PFSK-1 (cell line): ENCODE measurements around the gene BNC2.

Source experiments
- FOXP2 ChIP-seq: optimal IDR thresholded peaks from 2 replicates; pipeline ENCODE3; 2011; ENCODE audit warnings: borderline replicate concordance, control low read depth, inconsistent platforms; ENCODE audit not compliant: insufficient read depth; ENCODE audit errors: extremely low read length, extremely low read depth
- POLR2AphosphoS5 ChIP-seq: IDR thresholded peaks from 2 replicates; pipeline ENCODE4 v1.6.1; 2012; ENCODE audit warnings: low read depth, mild to moderate bottlenecking, control low read depth, low read length, moderate library complexity
- SIN3A ChIP-seq: IDR thresholded peaks from 2 replicates; pipeline ENCODE4 v1.6.1; 2012; ENCODE audit warnings: mild to moderate bottlenecking, low read length, moderate library complexity, borderline replicate concordance; ENCODE audit not compliant: insufficient read depth
- TAF1 ChIP-seq: IDR thresholded peaks from 2 replicates; pipeline ENCODE4 v1.6.1; 2012; ENCODE audit warnings: low read length, control low read depth, borderline replicate concordance; ENCODE audit not compliant: insufficient read depth
- TF ChIP-seq, protein P1 (sequence below), 2 experiments: IDR thresholded peaks; 2 replicates each; pipeline versions ENCODE4 v1.6.1 to v1.8.0; 2011 to 2012; ENCODE audit warnings: low read depth in 2 of 2, low read length in 2 of 2, control low read depth in 1 of 2, inconsistent platforms in 1 of 2, mild to moderate bottlenecking in 1 of 2, moderate library complexity in 1 of 2; ENCODE audit not compliant: insufficient read depth in 1 of 2

Gene BNC2

DNA sequence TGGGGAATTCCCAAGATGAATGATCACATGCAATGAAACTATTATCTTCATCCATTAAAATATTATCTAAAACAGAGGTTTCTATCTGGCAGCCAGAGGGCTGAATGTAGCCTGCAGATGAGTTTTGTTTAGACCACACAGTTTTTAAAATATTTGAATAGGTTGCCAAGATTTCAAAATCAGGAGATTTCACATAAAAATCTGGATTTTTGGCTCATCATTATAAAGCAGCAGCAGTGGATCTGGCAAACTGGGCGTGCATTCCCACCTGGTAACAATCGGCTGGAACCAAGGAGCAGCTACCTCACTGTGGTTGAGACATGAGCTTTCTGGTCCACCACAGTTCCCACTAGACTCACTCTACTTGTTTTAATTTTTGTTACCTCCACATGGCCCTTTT lies 155.1 kb downstream of the BNC2 start:
- TF ChIP-seq FOXP2 (no peak), TAF1 (no peak), POLR2AphosphoS5 (no peak), SIN3A (no peak)
- TF ChIP-seq, protein P1, sequence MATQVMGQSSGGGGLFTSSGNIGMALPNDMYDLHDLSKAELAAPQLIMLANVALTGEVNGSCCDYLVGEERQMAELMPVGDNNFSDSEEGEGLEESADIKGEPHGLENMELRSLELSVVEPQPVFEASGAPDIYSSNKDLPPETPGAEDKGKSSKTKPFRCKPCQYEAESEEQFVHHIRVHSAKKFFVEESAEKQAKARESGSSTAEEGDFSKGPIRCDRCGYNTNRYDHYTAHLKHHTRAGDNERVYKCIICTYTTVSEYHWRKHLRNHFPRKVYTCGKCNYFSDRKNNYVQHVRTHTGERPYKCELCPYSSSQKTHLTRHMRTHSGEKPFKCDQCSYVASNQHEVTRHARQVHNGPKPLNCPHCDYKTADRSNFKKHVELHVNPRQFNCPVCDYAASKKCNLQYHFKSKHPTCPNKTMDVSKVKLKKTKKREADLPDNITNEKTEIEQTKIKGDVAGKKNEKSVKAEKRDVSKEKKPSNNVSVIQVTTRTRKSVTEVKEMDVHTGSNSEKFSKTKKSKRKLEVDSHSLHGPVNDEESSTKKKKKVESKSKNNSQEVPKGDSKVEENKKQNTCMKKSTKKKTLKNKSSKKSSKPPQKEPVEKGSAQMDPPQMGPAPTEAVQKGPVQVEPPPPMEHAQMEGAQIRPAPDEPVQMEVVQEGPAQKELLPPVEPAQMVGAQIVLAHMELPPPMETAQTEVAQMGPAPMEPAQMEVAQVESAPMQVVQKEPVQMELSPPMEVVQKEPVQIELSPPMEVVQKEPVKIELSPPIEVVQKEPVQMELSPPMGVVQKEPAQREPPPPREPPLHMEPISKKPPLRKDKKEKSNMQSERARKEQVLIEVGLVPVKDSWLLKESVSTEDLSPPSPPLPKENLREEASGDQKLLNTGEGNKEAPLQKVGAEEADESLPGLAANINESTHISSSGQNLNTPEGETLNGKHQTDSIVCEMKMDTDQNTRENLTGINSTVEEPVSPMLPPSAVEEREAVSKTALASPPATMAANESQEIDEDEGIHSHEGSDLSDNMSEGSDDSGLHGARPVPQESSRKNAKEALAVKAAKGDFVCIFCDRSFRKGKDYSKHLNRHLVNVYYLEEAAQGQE (IDR thresholded peaks at IDR 0.05; ENCODE audit: insufficient read depth in 1 of 2, low read depth in 2 of 2, low read length in 2 of 2) = no peak

DNA sequence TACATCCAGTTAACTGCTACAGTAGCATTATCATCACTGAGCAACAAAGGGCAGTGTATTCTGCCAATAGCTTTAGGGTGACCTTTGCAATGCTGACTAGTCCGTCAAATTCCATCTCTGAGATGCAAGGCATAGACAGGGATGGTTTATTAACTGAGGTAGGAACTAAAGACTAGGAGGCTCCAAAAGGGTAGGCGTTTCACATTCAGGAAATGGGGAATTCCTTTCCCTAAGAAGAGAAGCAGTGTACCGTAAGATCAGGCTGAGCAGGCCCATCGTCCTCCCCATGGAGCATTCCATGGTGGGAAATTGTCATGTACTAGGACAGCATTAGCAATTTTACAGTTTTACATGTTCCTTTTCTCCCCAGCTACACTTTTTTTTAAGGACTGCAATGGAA lies 157.7 kb downstream of the BNC2 start:
- TF ChIP-seq POLR2AphosphoS5 (no peak), TAF1 (no peak), FOXP2 (no peak), SIN3A (no peak)
- TF ChIP-seq, protein P1 (IDR thresholded peaks at IDR 0.05; ENCODE audit: insufficient read depth in 1 of 2, low read depth in 2 of 2, low read length in 2 of 2) = no peak

DNA sequence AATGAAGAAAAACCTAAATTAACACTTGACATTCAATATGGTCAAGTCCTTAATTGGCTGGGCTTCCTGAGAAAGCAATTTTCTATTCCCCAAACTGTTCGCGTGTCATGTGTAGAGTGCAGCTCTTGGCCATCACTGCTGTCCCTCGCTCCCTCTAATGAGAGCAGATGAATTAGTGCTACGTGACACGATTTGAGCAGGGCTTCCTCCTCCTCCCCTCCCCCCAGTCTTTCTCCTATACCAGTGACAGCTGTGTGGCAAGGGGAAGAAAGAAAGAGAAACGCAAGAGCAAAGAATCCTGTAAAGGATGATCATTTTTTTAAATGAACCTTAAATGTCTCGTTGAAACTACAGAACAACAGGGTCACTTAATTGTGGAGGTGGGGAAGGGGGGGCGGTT lies 159.6 kb downstream of the BNC2 start:
- TF ChIP-seq SIN3A (peak; percentile 23; the same call in 1 of the 2 replicates), FOXP2 (no peak), TAF1 (0 out of 2 replicates have a peak, but pooled peaks have one; percentile 9)
- TF ChIP-seq, protein P1 (IDR thresholded peaks at IDR 0.05; ENCODE audit: insufficient read depth in 1 of 2, low read depth in 2 of 2, low read length in 2 of 2) = no peak

DNA sequence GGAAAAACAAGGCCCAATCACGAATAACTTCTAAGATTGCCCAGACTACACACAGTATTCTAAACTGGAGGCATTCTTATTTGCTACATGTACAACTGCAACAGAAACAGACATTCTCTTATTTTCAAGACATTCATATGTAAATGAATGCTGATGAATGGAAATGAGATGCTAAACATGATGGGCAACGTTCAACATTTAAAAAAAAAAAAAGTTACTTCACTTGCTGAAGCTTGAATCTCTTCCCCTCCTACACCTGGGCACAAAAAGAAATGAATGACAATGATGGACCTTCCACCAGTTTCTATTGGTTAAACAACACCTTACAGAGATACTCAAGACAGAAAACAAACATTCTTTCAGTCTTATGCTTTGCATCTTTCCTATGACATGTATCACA lies 160.5 kb downstream of the BNC2 start:
- TF ChIP-seq TAF1 = no peak
- no peak for TF ChIP-seq FOXP2
- no peak for TF ChIP-seq SIN3A
- TF ChIP-seq, protein P1 (IDR thresholded peaks at IDR 0.05; ENCODE audit: insufficient read depth in 1 of 2, low read depth in 2 of 2, low read length in 2 of 2) = no peak
- no peak for TF ChIP-seq POLR2AphosphoS5
